ENCODE data around the gene HSD11B1L.

Gene HSD11B1L

DNA sequence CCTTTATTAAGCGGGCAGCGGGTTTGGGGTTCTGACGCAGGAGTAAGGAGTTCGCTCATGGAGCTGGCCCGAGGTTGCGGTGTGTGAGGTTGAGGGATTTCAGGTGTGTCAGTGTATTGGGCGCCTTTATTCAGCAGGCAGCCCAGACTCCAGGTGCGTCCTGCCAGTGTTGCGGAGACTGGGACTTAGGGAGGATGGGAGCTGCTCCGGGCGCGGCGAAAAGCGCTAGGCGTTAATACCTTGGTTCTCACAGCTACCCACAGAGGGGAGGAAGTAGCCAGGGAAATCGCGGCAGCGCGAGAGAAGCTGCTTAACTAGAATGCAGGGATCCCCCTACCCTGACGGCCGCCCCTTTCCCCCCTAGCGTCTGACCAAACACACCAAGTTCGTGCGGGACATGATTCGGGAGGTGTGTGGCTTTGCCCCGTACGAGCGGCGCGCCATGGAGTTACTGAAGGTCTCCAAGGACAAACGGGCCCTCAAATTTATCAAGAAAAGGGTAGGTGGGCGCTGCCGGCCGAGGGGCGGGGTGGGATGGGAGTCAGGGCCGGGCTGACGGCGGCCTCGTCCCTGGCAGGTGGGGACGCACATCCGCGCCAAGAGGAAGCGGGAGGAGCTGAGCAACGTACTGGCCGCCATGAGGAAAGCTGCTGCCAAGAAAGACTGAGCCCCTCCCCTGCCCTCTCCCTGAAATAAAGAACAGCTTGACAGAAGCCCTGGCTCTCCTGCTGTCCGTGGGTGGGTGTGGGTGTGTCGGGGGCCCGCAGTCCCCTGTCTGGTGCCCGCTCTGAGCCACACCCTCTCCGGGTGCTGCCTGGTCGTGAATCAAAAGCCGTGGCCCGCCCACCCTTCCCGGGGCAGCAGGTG is 10.4 kb downstream of the HSD11B1L start:
- Mint-ChIP-seq H3K4me1 (peaks cover 76% of the 10 kb centered on the region), H3K27me3 (no peaks in the 10 kb centered on the region), H3K27ac (peak overlapping the region; percentile 98 to 99), H3K4me3 (peak overlapping the region; percentile 96 to 99), H3K9me3 (no peaks in the 10 kb centered on the region)
- ATAC-seq, result peak; percentile 6
- DNase-seq, result peak; percentile 64 to 69

DNA sequence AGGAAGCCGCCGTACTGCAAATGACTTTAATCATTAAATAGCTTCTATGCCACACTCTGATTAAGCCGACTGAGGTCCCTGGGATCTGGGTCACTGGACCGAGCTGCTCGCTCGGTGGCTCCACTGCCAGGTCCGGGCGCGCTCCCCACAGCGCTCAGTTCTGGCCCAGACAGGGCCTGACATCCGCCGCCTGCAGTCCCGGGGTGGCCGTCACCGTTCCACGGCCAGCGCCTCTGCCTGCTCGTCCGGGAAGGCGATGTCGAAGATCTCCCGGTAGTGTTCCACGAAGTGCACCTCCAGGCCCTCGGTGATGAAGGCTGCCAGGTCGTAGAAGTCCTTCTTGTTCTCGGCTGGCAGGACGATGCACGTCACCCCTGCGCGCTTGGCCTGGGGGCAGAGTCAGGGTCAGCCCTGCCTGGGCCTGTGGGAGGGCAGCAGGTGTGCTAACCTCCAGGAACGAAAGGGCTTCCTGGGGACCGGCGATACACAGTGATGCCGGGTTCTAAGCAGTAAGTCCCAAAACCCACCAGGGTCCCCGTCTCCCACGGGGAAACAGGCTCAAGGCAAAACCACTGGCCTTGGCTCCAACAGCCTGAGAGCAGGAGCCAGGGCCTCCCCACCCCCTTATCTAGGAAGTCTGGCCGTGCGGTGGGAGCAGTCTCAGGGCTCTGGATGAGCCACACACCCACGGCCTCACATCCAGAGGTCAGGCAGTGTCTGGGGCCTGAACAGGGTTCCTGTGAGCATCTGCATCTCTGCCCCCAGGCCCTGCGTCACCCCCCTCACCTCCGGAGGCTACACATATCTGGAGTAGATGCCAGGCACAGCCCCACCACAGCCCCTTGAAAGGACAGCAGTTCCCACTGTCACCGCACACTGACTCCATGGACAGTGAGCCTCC is 11.2 kb downstream of the HSD11B1L start:
- Mint-ChIP-seq H3K9me3 (no peaks in the 10 kb centered on the region), H3K4me3 (peak overlapping the region; percentile 96 to 99), H3K4me1 (peaks cover 74% of the 10 kb centered on the region), H3K27ac (peak overlapping the region; percentile 69 to 99), H3K27me3 (no peaks in the 10 kb centered on the region)
- ATAC-seq (no peak), DNase-seq (peak; percentile 39 to 48)

DNA sequence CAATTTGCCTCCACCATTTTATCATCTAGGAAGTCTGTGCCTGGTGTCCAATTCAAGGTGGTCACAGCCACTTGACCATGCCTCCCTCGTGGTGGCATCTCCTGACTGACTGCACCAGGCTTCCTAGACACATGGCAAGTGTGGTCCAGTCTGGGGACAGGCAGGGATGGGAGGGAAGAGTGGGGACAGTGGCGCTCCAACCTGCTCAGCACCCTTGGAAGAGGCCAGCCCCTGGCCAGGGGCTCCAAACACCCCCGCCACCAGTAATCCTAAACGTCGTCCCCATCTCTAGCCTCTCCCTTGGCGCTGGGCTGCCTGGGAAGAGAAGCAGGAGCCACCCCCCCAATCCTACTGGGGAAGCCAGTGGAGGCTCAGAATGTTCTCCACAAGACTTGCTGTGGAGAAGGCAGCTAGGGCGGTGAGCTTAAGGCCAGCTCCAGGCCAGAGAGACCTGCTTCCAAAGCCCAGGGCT is 11.9 kb downstream of the HSD11B1L start:
- H3K4me1 Mint-ChIP-seq, result peaks cover 77% of the 10 kb centered on the region
- DNase-seq, result no peak
- ATAC-seq, result no peak
- H3K27me3 Mint-ChIP-seq, result no peaks in the 10 kb centered on the region
- H3K9me3 Mint-ChIP-seq, result no peaks in the 10 kb centered on the region
- peak overlapping the region; percentile 96 to 99 for H3K4me3 Mint-ChIP-seq
- H3K27ac Mint-ChIP-seq, result peak overlapping the region; percentile 69 to 99

DNA sequence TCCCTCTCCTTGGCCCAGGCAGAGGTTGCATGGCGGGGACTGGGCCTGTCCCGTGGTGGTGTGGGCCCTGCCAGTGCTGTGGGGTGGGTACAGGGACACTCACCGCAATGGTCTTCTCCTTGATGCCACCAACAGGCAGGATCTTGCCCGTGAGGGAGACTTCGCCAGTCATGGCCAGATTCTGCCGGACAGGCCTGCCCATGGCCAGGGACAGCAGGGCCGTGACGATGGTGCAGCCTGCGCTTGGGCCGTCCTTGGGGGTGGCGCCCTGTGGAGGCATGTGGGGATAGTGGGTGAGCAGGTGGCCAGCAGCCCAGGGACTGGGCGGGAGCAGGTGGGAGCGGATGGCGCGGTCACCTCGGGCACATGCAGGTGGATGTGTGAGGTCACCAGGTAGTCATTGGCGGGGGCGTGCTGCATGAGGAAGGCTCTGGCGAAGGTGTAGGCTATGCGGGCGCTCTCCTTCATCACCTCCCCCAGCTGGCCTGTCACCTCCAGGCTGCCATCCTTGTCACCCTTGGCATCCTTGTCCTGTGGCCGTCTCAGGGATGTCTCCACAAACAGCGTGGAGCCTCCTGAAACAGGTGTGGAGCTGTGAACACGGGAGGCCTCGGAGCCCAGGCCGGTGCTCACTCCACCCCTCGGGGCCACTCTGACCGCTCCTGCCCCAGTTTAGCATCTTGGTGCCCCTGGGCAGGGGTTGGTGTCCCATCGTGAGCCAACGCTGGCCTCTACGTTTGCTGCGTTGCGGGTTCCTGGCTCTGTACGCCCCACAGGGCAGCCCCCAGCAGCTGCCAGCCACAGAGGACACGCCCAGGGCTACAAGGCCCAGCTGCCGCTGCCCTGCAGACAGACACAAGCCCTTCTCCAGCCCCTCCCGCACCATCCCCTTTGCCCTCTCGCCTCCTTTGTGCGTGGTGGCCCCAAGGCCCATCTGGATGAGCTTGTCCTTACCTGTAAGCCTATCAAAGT is 12.7 kb downstream of the HSD11B1L start:
- peak overlapping the region; percentile 96 to 99 for H3K4me3 Mint-ChIP-seq
- DNase-seq, result peak in 1 of 2 donors; percentile 40

DNA sequence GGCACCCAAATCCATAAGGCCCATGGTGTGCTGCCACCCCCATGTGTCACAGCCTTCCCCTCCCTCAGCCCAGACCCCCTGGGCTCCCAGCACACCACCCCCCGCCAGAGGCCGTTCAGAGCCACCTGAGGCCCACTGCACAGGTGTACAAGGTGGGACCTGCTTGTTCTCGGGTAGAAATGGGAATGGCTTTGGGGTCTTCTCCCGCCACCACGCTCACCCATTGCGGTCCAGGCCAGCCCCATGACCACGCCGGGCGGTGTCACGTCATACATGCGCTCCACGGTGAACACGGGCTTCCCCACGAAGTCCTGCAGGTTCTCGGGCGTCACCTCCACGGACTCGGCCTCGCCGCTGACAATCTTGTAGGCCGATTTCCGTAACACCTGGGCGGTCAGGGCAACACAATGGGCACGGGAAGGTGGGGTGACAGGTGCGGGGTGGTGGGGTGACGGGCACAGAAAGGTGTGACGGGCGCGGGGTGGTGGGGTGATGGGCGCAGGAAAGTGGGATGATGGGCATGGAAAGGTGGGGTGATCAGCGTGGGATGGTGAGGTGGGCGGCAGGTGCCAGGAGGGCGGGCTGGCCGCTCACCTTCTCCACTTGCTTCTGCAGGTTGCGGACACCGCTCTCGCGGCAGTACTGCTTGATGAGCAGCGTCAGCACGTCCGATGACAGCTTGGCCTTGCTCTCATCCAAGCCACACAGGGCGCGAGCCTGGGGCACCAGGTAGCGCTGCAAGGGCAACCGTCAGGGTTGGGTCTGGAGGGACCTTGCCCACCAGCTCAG is 13.5 kb downstream of the HSD11B1L start:
- H3K27me3 Mint-ChIP-seq, result no peaks in the 10 kb centered on the region
- H3K27ac Mint-ChIP-seq, result peak overlapping the region; percentile 46 to 99
- H3K4me3 Mint-ChIP-seq, result peak overlapping the region; percentile 12 to 99
- DNase-seq (no peak), ATAC-seq (no peak)
- H3K4me1 Mint-ChIP-seq, result peaks cover 71% of the 10 kb centered on the region
- no peaks in the 10 kb centered on the region for H3K9me3 Mint-ChIP-seq

More for the DNA sequence above, 12.7 kb downstream of the HSD11B1L start:
- Mint-ChIP-seq H3K27ac (peak overlapping the region; percentile 19 to 99), H3K27me3 (no peaks in the 10 kb centered on the region), H3K4me1 (peaks cover 72% of the 10 kb centered on the region), H3K9me3 (no peaks in the 10 kb centered on the region)
- ATAC-seq, result no peak

DNA sequence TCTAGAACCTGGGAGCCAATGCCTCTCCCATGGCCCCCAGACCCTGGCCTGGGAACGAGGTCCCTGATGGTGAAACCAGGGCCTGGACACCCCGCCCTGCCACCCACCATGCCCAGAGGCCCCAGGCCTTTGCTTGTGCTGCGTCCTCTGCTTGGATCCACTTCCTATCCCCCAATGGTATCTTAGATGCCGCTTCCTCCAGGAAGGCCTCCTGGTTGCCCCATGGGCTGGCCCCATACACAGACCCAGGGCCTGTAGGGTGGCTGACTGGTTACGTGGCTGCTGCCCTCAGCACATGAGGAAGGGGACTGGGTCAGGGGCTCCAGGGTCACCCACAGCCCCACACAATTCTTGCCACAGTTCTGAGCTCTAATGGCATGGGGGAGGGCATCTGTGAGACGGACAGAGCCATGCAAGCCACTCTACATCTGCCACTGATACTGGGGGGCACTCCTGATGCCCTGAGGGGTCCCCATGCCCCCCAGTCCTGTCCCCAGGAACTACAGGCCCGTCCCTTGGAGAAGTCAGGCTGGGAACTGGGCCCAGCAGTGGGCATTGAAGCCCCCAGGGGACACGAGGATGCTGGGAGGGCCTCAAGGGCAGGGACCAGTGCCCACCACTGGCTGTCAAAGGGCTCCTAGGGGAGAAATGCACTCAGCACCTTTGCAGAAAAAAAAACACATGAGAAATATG is 14.3 kb downstream of the HSD11B1L start:
- peaks cover 65% of the 10 kb centered on the region for H3K4me1 Mint-ChIP-seq
- H3K27ac Mint-ChIP-seq, result peak overlapping the region in 1 of 2 donors; percentile 95
- H3K9me3 Mint-ChIP-seq, result no peaks in the 10 kb centered on the region
- DNase-seq, result no peak
- H3K4me3 Mint-ChIP-seq, result peak overlapping the region in 1 of 2 donors; percentile 31
- no peak for ATAC-seq
- H3K27me3 Mint-ChIP-seq, result no peaks in the 10 kb centered on the region

DNA sequence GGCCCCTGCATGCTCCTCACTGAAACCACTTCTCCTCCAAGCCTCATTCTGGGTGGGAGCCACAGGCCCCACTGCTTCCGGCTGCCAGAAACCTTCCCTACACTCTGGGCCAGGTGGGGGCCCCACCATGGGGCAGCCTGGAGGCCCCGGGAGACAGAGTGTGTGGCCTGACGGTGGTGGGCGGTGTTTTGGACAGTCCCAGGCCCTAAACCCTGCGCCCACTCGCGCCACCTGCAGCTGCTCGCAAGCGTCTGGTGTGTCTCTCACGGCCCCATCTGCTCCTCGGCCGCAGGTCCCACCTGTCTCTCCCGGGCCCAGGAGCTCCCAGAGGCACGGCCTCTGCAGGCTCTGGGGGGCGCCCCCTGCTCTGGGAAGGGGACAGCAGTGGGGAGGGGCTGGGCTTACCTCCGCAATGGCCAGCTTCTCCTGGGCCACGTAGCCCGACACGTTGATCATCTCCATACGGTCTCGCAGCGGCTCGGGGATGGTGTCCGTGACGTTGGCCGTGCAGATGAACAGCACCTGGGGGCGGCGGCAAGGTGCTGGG is 14.9 kb downstream of the HSD11B1L start:
- Mint-ChIP-seq H3K27ac (peak overlapping the region in 1 of 2 donors; percentile 54), H3K4me1 (peaks cover 58% of the 10 kb centered on the region), H3K4me3 (peak overlapping the region in 1 of 2 donors; percentile 31), H3K9me3 (no peaks in the 10 kb centered on the region), H3K27me3 (no peaks in the 10 kb centered on the region)
- ATAC-seq (no peak), DNase-seq (no peak)

DNA sequence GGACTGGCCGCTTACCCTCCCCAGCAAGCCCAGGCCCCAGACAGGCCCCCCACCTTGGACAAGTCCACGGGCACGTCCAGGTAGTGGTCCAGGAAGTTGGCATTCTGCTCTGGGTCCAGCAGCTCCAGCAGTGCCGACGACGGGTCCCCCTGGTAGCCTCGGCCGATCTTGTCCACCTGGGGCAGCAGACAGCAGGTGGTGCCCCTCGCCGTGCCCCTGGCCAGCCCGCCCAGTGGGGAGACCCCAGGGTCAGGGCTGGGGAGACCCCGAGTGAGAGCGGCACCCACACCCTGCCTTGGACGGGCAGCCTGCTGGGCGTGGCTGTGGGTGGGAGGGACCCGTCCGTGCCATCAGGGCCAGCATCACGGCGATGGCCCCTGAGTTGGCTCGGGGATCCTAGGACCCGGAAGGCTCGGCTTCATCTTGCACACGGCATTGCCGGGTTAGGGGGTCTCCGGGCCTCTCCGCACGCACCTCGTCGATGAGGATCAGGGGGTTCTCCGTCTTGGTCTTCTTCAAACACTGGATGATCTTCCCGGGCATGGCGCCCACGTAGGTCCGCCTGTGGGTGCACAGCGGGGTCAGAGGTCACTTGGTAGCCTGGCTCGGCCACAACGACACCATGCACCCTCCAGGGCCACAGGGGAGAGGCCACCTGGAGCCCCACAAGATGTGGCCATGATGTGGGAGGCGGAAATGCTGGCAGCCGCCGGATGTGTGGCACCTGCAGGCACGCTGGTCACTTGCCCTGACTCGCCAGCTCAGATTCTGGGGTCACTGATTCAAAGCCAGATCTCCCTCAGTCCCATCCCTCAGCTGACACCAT is 15.6 kb downstream of the HSD11B1L start:
- no peak overlapping the region for H3K4me3 Mint-ChIP-seq
- H3K27ac Mint-ChIP-seq, result peak overlapping the region in 1 of 2 donors; percentile 89
- no peaks in the 10 kb centered on the region for H3K9me3 Mint-ChIP-seq
- DNase-seq (no peak), ATAC-seq (no peak)
- H3K4me1 Mint-ChIP-seq, result peaks cover 55% of the 10 kb centered on the region
- no peaks in the 10 kb centered on the region for H3K27me3 Mint-ChIP-seq

DNA sequence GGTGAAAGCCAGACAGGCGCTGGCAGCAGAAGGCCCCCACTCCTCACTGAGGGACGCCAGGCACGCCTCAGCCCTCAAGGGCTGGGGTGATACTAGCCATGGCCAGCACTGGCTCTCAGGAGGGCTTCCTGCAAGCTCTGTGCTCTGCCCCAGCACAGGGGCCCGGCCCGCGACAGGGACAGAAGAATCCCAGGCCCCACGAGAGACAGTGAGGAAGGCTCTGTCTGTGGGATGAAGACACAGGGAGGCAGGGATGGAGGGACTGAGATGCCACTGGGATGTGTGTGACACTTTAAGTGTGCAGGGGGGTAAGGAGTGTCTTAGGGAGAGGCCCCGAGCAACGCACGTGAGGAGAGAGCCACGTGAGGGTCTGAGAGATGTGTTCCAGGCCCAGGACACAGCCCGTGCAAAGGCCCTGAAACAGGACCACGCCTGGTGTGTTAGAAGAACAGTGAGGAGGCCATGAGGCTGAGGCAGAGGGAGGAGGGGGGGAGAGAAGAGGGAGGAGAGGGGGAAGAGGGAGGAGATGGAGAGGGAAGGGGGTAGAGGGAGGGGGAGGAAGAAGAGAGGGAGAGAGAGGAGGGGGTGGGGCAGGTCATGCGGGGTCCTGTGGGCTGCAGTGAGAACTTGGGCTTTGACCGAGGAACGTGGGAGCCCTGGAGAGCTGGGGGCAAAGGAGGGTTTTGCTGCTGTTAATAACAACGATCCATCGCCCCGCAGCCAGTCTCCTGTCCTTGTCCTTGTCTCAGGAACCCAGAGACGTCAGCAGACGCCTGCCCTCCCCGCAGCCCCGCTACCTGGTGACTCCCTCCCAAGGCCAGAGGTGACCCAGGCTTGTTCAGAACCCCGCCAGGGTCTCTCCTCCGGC is 16.4 kb downstream of the HSD11B1L start:
- H3K4me1 Mint-ChIP-seq, result peaks cover 52% of the 10 kb centered on the region
- peak overlapping the region in 1 of 2 donors; percentile 89 for H3K27ac Mint-ChIP-seq
- no peak overlapping the region for H3K4me3 Mint-ChIP-seq
- ATAC-seq (no peak), DNase-seq (no peak)
- no peaks in the 10 kb centered on the region for H3K27me3 Mint-ChIP-seq
- no peaks in the 10 kb centered on the region for H3K9me3 Mint-ChIP-seq

DNA sequence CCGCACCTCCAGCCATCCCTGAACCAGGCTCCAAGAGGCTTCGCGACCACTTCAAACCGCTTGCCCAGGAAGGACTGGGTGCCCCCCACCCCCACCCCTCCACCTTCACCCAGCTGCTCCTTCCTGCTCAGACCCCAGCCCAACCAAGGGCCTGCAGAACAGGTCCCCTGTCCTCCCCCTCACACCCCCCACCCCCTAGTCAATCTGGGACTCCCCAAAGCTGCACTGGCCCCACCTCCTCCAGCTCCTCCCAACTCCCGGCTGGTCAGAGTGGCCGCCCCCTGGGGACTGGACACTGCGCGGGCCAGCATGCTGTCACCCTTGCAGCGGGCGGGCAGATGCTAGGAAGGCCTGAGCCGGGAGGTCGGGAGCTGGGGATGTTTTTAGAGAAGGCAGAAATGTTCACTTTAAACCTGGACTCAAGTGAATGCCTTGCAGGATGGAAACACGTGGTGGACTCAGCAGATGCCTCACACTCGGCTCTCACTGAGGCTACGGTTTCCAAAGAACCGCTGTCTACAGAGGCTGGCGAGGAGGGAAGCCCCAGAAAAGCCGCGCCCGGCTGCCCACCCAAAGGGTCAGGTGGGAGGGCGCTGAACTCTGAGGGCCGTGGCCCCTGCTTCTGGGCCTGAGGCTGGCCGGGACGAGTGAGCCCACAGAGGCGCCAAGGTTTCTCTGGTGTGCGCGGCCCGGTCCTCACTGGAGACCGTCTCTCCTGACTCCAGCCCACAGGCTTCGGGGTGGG is 17.2 kb downstream of the HSD11B1L start:
- Mint-ChIP-seq H3K4me1 (peaks cover 44% of the 10 kb centered on the region), H3K4me3 (no peak overlapping the region), H3K9me3 (no peaks in the 10 kb centered on the region), H3K27me3 (no peaks in the 10 kb centered on the region), H3K27ac (peak overlapping the region in 1 of 2 donors; percentile 59)
- ATAC-seq (no peak), DNase-seq (no peak)

DNA sequence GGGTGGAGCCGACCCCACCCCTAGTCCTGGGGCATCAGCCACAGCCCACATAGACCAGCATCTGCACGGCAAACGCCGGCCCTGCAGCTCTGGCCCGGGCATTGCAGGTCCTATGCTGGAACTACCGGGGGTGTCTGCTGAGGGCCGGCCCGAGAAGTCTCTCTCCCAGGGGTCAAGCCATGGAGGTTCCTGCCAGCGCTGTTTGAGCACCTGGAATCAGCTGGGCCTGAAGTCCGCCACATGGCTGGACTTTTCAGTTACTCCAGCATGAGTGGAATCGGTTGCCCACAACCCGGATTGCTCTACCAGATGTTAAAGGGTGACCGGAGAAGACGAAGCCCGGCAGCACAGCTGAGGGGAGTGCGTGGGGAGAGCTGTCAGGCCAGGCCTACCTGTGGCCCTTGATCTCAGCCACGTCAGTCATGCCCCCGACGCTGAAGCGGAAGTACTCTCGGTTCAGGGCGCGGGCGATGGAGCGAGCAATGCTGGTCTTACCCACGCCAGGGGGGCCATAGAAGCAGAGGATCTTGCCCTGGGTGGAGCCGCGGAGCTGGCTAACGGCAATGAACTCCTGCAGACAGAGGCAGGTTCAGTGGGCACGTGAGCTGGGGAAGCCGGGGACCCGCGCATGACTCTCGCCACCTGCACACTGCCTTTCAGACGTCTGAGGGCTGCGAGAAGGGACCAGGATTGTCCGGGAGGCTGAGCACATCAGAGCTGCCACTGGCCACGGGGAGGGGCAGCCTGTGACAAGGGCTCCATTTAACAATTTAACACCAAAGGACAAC is 18.0 kb downstream of the HSD11B1L start:
- DNase-seq (no peak), ATAC-seq (no peak)
- no peaks in the 10 kb centered on the region for H3K9me3 Mint-ChIP-seq
- H3K27ac Mint-ChIP-seq, result peak overlapping the region in 1 of 2 donors; percentile 59
- H3K4me3 Mint-ChIP-seq, result no peak overlapping the region
- no peaks in the 10 kb centered on the region for H3K27me3 Mint-ChIP-seq
- H3K4me1 Mint-ChIP-seq, result peaks cover 36% of the 10 kb centered on the region

All from stimulated activated naive CD8-positive, alpha-beta T cell treated with anti-CD3 and anti-CD28 coated beads, Interleukin-15, amount 100 ng/mL, for 72 hours (primary cell).